BLaER1 treated with 17β-estradiol and CSF1 and Interleukin-3, amounts not matched to agents 10 nM and 100 nM (cell line): Measurements from ENCODE around the gene MAP3K14.

Source experiments
- H3K27ac ChIP-seq, 11 experiments: shearing (Covaris generic); formaldehyde crosslinking; 2 replicates each; pipeline ENCODE4 v1.8.1; 2022
- H3K27me3 ChIP-seq, 11 experiments: shearing (Covaris generic); formaldehyde crosslinking; 2 replicates each; pipeline ENCODE4 v1.8.1; 2022
- H3K36me3 ChIP-seq, 11 experiments: shearing (Covaris generic); formaldehyde crosslinking; 2 replicates each; pipeline ENCODE4 v1.8.1; 2022
- H3K4me1 ChIP-seq, 10 experiments: shearing (Covaris generic); formaldehyde crosslinking; 2 replicates each; pipeline ENCODE4 v1.8.1; 2022
- H3K4me2 ChIP-seq, 11 experiments: shearing (Covaris generic); formaldehyde crosslinking; 2 replicates each; pipeline ENCODE4 v1.8.1; 2022
- H3K4me3 ChIP-seq, 10 experiments: shearing (Covaris generic); formaldehyde crosslinking; 2 replicates each; pipeline ENCODE4 v1.8.1; 2022
- H3K9ac ChIP-seq, 11 experiments: shearing (Covaris generic); formaldehyde crosslinking; 2 replicates each; pipeline ENCODE4 v1.8.1; 2022
- H3K9me3 ChIP-seq, 11 experiments: shearing (Covaris generic); formaldehyde crosslinking; replicated peaks in 1 of 11; 2 replicates each; pipeline ENCODE4 v1.8.1; 2022
- H4K20me1 ChIP-seq, 11 experiments: shearing (Covaris generic); formaldehyde crosslinking; 2 replicates each; pipeline ENCODE4 v1.8.1; 2022
- Cebpa-rat ChIP-seq, 11 experiments: shearing (Covaris generic); IDR thresholded peaks; 2 replicates each; pipeline ENCODE4 v1.8.1; 2022

Gene MAP3K14

DNA sequence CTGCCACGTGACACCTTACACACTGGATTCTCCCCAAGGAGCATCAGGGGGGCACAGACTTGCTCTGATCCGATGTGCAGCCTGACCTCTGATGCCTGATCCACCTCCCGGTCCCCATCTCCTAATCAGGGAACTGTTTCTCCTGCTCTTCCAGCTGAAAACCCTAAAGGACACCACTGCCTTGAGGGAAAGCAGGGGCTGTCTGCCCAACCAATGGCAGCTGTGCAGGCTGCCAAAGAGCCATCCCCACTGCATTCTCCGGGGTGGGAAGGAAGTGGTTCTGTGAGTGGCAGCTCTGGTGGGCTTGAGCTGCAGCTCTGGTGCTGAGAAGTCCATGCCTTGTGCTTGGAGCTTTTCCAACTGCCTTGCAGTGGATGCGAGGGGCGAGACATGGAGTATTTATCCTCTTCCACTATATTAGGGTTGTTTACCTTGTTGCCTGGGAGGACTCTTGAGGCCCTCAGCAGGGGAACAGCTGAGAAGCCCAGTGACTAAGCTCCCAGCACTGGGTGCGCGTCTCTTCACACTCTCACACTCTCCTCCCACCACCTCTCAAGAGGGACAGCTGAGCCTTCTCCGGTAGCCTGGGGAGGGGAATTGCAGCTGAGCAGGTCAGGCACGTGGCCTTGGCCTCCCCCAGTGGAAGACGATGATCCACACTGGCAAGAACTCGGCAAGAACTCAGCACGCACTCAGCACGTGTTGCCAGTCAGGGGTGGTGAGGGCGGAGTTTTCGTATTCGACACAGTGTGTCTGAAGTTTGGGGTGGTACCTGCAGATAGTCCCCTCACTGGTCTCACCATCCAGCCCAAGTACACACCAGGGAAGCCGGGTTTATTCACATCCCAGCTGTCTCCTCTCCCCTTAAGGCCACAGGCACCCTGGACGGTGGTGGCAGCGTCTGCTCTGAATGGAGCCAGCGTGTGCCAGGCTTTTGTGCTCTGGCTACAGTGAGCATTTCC lies 33.9 kb downstream of the MAP3K14 start:
- TF ChIP-seq Cebpa-rat (IDR thresholded peaks at IDR 0.05) = no peak
- peak overlapping the region in 8 of 11 experiments; percentile 19 to 52 (median 32); a peak in 12 of 22 replicates for H3K4me2 ChIP-seq
- H3K36me3 ChIP-seq = peaks cover 75 to 87% (median 80%) of the 10 kb centered on the region in 11 experiments
- peaks cover 0 to 64% (median 27%) of the 10 kb centered on the region in 11 experiments; a peak in 19 of 22 replicates for H4K20me1 ChIP-seq
- peaks cover 25 to 56% (median 53%) of the 10 kb centered on the region in 10 experiments for H3K4me1 ChIP-seq
- peak overlapping the region in 6 of 11 experiments; percentile 4 to 33 (median 6); a peak in 7 of 22 replicates for H3K9ac ChIP-seq
- H3K27ac ChIP-seq = peak overlapping the region in 3 of 11 experiments; percentile 3 to 41 (median 26); a peak in 5 of 22 replicates
- H3K4me3 ChIP-seq = no peak overlapping the region
- no peaks in the 10 kb centered on the region for H3K27me3 ChIP-seq
- no peaks in the 10 kb centered on the region for H3K9me3 ChIP-seq

DNA sequence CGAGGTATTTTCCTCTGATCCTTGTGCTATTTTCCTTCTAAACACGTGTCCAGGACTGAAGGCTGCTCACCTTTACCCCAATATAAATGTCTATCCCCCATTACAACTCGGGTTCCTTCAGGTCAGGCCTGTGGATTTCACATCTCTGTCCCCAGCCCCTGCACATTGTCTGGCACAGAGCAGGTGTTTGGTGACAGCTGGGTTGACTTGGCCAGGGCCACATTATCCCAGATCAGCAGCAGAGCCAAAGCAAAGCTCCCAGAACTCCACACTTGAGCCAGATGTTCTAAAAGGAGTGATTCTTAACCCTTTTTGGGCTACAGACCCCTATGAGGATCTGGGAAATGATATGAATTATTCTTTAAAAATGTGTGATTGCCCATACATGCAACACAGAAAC lies 36.9 kb downstream of the MAP3K14 start:
- peaks cover 0 to 50% (median 18%) of the 10 kb centered on the region in 11 experiments; a peak in 13 of 22 replicates for H4K20me1 ChIP-seq
- no peaks in the 10 kb centered on the region for H3K27me3 ChIP-seq
- no peak overlapping the region for H3K27ac ChIP-seq
- H3K36me3 ChIP-seq = peaks cover 51 to 77% (median 59%) of the 10 kb centered on the region in 11 experiments
- H3K4me1 ChIP-seq = peaks cover 27 to 54% (median 52%) of the 10 kb centered on the region in 10 experiments
- H3K4me3 ChIP-seq = no peak overlapping the region
- TF ChIP-seq Cebpa-rat (IDR thresholded peaks at IDR 0.05) = no peak
- no peaks in the 10 kb centered on the region for H3K9me3 ChIP-seq
- peak overlapping the region in 10 of 11 experiments; percentile 31 to 66 (median 48); a peak in 15 of 22 replicates for H3K4me2 ChIP-seq
- no peak overlapping the region for H3K9ac ChIP-seq

DNA sequence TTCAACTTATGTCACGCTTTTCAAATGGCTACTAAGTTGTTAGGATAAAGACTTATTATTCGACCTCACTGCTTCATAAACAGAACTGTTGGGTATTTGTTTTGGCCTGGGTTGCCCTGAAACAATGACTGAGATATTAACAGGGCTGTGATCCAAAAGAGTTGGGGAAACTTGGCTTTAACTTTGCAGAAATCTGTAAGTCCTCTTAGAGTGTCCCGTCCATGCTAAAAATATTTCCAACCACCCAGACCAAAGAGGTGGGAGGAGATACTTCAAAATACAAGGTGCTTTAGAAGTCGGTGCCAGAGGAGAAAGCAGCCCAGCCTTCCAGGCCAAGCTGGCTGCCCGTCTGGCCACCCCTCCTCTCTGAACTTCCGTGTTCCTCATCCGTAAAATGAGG lies 38.8 kb downstream of the MAP3K14 start:
- peak overlapping the region in 9 of 11 experiments; percentile 8 to 66 (median 49); a peak in 10 of 22 replicates for H3K4me2 ChIP-seq
- H3K9ac ChIP-seq = no peak overlapping the region
- no peaks in the 10 kb centered on the region for H3K27me3 ChIP-seq
- H4K20me1 ChIP-seq = peaks cover 0 to 39% (median 13%) of the 10 kb centered on the region in 11 experiments; a peak in 13 of 22 replicates
- H3K27ac ChIP-seq = no peak overlapping the region
- no peaks in the 10 kb centered on the region for H3K9me3 ChIP-seq
- peaks cover 50 to 77% (median 58%) of the 10 kb centered on the region in 11 experiments for H3K36me3 ChIP-seq
- no peak for TF ChIP-seq Cebpa-rat (IDR thresholded peaks at IDR 0.05)
- peaks cover 21 to 44% (median 36%) of the 10 kb centered on the region in 10 experiments for H3K4me1 ChIP-seq
- no peak overlapping the region for H3K4me3 ChIP-seq

DNA sequence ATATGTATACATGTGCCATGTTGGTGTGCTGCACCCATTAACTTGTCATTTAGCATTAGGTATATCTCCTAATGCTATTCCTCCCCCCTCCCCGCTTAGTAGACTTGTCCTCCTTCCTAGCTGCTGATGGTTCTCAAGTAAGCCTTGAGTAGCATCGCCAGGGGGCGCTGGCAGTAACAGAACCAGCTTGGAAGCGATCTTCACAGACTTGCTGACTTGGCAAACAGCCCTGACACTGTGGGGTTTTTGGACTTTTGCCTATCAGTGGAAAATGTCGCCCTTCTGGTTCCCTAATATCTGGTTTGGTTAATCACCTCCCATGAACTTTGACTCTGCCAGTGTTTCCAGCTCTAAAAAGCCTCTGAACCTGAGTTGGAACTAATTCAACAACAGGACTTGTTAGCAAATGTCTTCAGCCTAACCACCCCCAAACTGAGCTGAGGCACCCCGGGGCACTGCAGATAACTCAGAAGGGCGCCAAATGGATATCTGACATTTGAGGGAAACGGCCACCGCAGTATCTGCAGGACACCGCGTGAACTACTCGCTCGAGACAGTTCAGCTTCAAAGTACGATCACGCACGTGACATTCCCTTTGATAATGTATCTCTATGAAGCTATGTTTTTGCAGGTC lies 39.5 kb downstream of the MAP3K14 start:
- Histone ChIP-seq H3K36me3 (peaks cover 50 to 77% (median 58%) of the 10 kb centered on the region in 11 experiments), H3K27ac (no peak overlapping the region; a peak in 1 of 22 replicates), H3K4me3 (no peak overlapping the region), H3K27me3 (no peaks in the 10 kb centered on the region), H3K4me1 (peaks cover 21 to 38% (median 30%) of the 10 kb centered on the region in 10 experiments), H3K9ac (no peak overlapping the region; a peak in 1 of 22 replicates), H4K20me1 (peaks cover 0 to 32% (median 11%) of the 10 kb centered on the region in 11 experiments; a peak in 13 of 22 replicates), H3K4me2 (peak overlapping the region; percentile 8 to 58 (median 47); a peak in 14 of 22 replicates), H3K9me3 (no peaks in the 10 kb centered on the region)
- no peak for TF ChIP-seq Cebpa-rat (IDR thresholded peaks at IDR 0.05)

DNA sequence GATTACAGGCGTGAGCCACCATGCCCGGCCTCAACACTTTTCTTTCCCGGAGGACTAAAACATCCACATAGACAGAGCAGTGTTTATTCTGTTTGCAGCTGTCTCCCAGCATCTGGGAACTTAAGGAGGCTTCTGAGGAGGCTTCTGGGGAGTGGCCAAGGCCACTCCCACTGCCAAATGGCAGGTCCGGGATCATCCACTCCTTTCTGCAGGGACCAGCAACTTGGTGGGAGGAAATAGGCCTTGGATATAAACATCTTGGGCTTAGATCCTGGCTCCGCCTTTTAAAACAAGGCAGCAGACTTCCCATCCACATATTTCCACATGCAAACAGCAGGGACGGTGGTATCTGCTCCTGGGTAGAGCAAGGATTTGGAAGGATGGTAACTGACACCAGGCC lies 40.8 kb downstream of the MAP3K14 start:
- TF ChIP-seq Cebpa-rat (IDR thresholded peaks at IDR 0.05) = no peak
- Histone ChIP-seq H3K36me3 (peaks cover 49 to 77% (median 58%) of the 10 kb centered on the region in 11 experiments), H3K4me2 (no peak overlapping the region), H3K9me3 (no peaks in the 10 kb centered on the region), H3K4me1 (peaks cover 21 to 38% (median 30%) of the 10 kb centered on the region in 10 experiments), H3K27me3 (no peaks in the 10 kb centered on the region), H3K4me3 (no peak overlapping the region), H3K9ac (peak overlapping the region in 2 of 11 experiments; percentile 34 to 43; a peak in 2 of 22 replicates), H3K27ac (no peak overlapping the region), H4K20me1 (peaks cover 0 to 31% (median 11%) of the 10 kb centered on the region in 11 experiments; a peak in 13 of 22 replicates)

DNA sequence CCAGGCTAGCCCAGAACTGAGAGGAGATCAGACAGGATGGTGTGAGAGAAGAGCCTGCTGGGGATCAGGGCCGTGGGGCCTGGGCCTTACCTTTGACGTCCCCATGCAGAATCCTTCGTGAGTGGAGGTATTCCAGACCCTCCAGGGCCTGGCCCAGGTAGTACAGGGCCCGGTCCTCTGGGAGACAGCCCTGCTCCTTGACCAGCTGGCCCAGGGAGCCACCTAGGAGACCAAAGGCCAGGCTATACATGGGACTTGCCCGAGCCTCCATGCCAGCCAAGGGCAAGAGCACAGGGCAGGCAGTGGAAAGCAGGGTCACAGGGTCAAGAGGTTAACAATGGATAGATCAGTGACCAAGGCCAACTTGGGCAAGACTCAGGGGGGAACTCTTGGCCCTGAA lies 42.8 kb downstream of the MAP3K14 start:
- Histone ChIP-seq H3K4me2 (no peak overlapping the region; a peak in 1 of 22 replicates), H3K36me3 (peaks cover 61 to 80% (median 66%) of the 10 kb centered on the region in 11 experiments), H3K9ac (peak overlapping the region in 5 of 11 experiments; percentile 4 to 27 (median 23); a peak in 4 of 22 replicates), H3K4me3 (no peak overlapping the region), H3K4me1 (peaks cover 16 to 28% (median 19%) of the 10 kb centered on the region in 10 experiments), H4K20me1 (peaks cover 0 to 40% (median 18%) of the 10 kb centered on the region in 11 experiments; a peak in 13 of 22 replicates), H3K27ac (peak overlapping the region in 1 of 11 experiments; percentile 0; a peak in 1 of 22 replicates), H3K9me3 (no peaks in the 10 kb centered on the region), H3K27me3 (no peaks in the 10 kb centered on the region)
- TF ChIP-seq Cebpa-rat (IDR thresholded peaks at IDR 0.05) = no peak

DNA sequence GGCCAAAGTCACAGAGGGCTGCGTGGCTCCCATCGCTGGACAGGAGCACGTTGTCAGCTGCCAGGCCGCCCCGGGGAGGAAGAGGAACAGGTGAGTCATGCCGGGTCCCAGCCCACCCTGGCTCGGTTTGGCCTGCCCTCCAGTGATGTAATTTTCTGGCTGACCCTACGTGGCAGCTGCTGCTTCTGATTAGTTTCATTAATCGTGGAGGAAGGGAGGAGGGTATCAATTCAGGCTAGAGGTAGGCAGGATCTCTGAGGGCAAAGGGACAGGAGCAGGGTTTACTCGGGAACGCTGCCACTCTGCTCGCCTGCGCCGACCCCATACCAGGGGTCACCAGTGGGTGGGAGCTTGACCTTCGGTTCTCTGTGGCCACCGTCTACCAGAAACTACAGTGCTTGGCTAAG lies 43.3 kb downstream of the MAP3K14 start:
- H3K4me1 ChIP-seq = peaks cover 12 to 23% (median 14%) of the 10 kb centered on the region in 10 experiments
- no peaks in the 10 kb centered on the region for H3K9me3 ChIP-seq
- no peak overlapping the region for H3K4me3 ChIP-seq
- peaks cover 0 to 40% (median 16%) of the 10 kb centered on the region in 11 experiments; a peak in 14 of 22 replicates for H4K20me1 ChIP-seq
- no peak for TF ChIP-seq Cebpa-rat (IDR thresholded peaks at IDR 0.05)
- H3K27me3 ChIP-seq = no peaks in the 10 kb centered on the region
- peak overlapping the region in 5 of 11 experiments; percentile 4 to 27 (median 23); a peak in 4 of 22 replicates for H3K9ac ChIP-seq
- H3K27ac ChIP-seq = no peak overlapping the region
- H3K36me3 ChIP-seq = peaks cover 66 to 84% (median 71%) of the 10 kb centered on the region in 11 experiments
- no peak overlapping the region; a peak in 1 of 22 replicates for H3K4me2 ChIP-seq

DNA sequence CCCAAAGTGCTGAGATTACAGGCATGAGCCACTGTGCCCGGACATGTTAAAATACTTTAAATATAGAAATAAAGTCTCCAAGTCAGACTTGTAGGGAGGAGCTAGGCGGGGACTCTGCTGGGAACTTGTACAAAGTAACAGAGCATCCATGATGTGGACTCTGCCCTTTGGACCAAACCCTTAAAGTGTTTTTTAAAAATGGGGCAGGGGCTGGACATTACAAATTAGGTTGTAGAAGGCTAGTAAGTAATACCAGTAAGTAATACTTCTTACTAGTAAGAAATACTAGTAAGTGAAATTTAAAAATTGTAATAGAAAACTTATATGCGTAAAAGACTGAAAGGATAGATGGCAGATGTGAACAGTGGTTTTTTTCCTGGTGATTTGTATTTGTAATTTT lies 45.2 kb downstream of the MAP3K14 start:
- H3K4me3 ChIP-seq = no peak overlapping the region
- peaks cover 10 to 23% (median 15%) of the 10 kb centered on the region in 10 experiments for H3K4me1 ChIP-seq
- no peak overlapping the region for H3K4me2 ChIP-seq
- H3K36me3 ChIP-seq = peaks cover 84 to 100% (median 91%) of the 10 kb centered on the region in 11 experiments
- peaks cover 5 to 49% (median 24%) of the 10 kb centered on the region in 11 experiments; a peak in 18 of 22 replicates for H4K20me1 ChIP-seq
- H3K9me3 ChIP-seq = no peaks in the 10 kb centered on the region
- H3K27ac ChIP-seq = no peak overlapping the region
- H3K27me3 ChIP-seq = no peaks in the 10 kb centered on the region
- H3K9ac ChIP-seq = no peak overlapping the region
- TF ChIP-seq Cebpa-rat (IDR thresholded peaks at IDR 0.05) = no peak
